GM06990 (cell line): ENCODE data around the gene AGBL4.

Experiments used
- DNase-seq: peaks from one replicate; pipeline ENCODE4 v3.0.0-alpha.2; 2011; ENCODE audit not compliant: insufficient read length; ENCODE audit errors: extremely low read depth
- H3K27me3 ChIP-seq: replicated peaks from 2 replicates; pipeline ENCODE4 v1.6.0; 2011; ENCODE audit warnings: low read length; ENCODE audit not compliant: control insufficient read depth, insufficient read depth
- H3K36me3 ChIP-seq: 2 replicates; pipeline ENCODE4 v1.5.1; 2011; ENCODE audit warnings: low read length; ENCODE audit not compliant: control insufficient read depth, insufficient read depth
- H3K4me3 ChIP-seq: replicated peaks from 2 replicates; pipeline ENCODE4 v1.5.1; 2011; ENCODE audit warnings: low read depth, mild to moderate bottlenecking, control low read depth, low read length
- CTCF ChIP-seq: IDR thresholded peaks from 2 replicates; pipeline ENCODE4 v1.5.1; 2011; ENCODE audit warnings: low read length, control low read depth, mild to moderate bottlenecking, inconsistent platforms; ENCODE audit not compliant: insufficient read depth, poor library complexity, severe bottlenecking

AGBL4 gene

GRCh38 chr1:49340576-49340975 lies 683.2 kb downstream of the AGBL4 start:
- Histone ChIP-seq H3K36me3 (no peaks in the 10 kb centered on the region), H3K27me3 (no peaks in the 10 kb centered on the region), H3K4me3 (no peak overlapping the region)
- no peak for TF ChIP-seq CTCF
- no peak for DNase-seq

DNA sequence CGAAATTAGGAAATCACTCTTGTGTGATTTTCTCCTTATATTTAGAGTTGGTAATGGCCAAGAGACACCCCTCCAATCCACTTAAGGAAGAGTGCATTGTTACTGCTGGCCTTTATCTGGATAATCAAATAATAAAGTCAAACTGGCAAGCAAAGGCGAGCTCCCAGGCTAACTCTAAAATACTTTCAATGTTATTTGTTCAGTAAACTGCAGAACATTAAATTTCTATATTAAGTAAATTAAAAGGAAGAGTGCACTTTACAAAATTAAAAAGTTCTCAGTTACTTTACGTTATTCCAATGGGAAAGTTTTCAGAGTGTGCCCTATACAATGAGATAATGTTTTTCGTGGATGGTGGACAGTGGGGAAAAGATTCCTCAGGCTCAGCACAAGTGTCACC lies 684.7 kb downstream of the AGBL4 start:
- no peak overlapping the region for H3K4me3 ChIP-seq
- no peaks in the 10 kb centered on the region for H3K36me3 ChIP-seq
- DNase-seq, result no peak
- no peaks in the 10 kb centered on the region for H3K27me3 ChIP-seq
- TF ChIP-seq CTCF, result no peak

GRCh38 chr1:49337251-49337650 lies 686.5 kb downstream of the AGBL4 start:
- no peak for TF ChIP-seq CTCF
- Histone ChIP-seq H3K27me3 (no peaks in the 10 kb centered on the region), H3K4me3 (no peak overlapping the region), H3K36me3 (no peaks in the 10 kb centered on the region)
- no peak for DNase-seq

- no peak overlapping the region for H3K4me3 ChIP-seq
- no peak for DNase-seq
- no peaks in the 10 kb centered on the region for H3K36me3 ChIP-seq
- no peak for TF ChIP-seq CTCF
- H3K27me3 ChIP-seq, result no peaks in the 10 kb centered on the region
These were observed 689.8 kb downstream of the AGBL4 start for GRCh38 chr1:49333906-49334305.

- H3K4me3 ChIP-seq, result no peak overlapping the region
- H3K36me3 ChIP-seq, result no peaks in the 10 kb centered on the region
- no peak for TF ChIP-seq CTCF
- H3K27me3 ChIP-seq, result no peaks in the 10 kb centered on the region
- DNase-seq, result no peak
These were observed 692.5 kb downstream of the AGBL4 start for GRCh38 chr1:49331066-49331852.
